Caco-2 (cell line): ENCODE measurements around the gene ATXN1. TPM values are rescaled to one million over a fixed set of nuclear protein-coding genes. Genes with fewer than 3 reads are reported as not detected.
"Not testable (repeated sequence)": the region's sequence is repeated elsewhere in the genome, so short reads cannot be mapped to it uniquely, and the experiment has no call there.

Source experiments
- BruUV-seq: library from RNA; stranded (reverse); fragments of 400-500 nt; replicated peaks from 2 replicates; lab custom pipeline; 2021; lab: Mats Ljungman, UMichigan
- CTCF ChIA-PET: fragments of 300-600 bp; sonication (Branson Sonifier 250); formaldehyde crosslinking; loops from one replicate; lab custom pipeline; 2022; ENCODE audit warnings: antibody characterized with exemption; lab: Charles Lee
- POLR2A ChIA-PET: fragments of 300-600 bp; sonication (Branson Sonifier 250); formaldehyde crosslinking; loops from one replicate; lab custom pipeline; 2022; ENCODE audit warnings: antibody characterized with exemption; lab: Charles Lee
- DNase-seq, 2 experiments: peaks; one replicate each; pipeline versions ENCODE4 v3.0.0 to v3.0.0-alpha.2; 2020 to 2022
- H3K27me3 ChIP-seq: replicated peaks from 2 replicates; pipeline ENCODE4 v1.6.0; 2011; ENCODE audit warnings: low read length; ENCODE audit not compliant: control insufficient read depth, insufficient read depth
- H3K36me3 ChIP-seq: 2 replicates; pipeline ENCODE4 v1.5.1; 2011; ENCODE audit warnings: low read length; ENCODE audit not compliant: control insufficient read depth, insufficient read depth
- H3K4me1 ChIP-seq: fragments of 250-450 bp; sonication (Bioruptor Pico); 2 replicates; pipeline ENCODE4 v1.5.1; 2020; ENCODE audit warnings: mild to moderate bottlenecking
- H3K4me3 ChIP-seq: 2 replicates; pipeline ENCODE4 v1.5.1; 2011; ENCODE audit warnings: low read depth, mild to moderate bottlenecking, control low read depth, low read length
- H3K9me3 ChIP-seq: fragments of 250-450 bp; sonication (Bioruptor Pico); 2 replicates; pipeline ENCODE4 v1.5.1; 2020; ENCODE audit warnings: mild to moderate bottlenecking, moderate library complexity
- H3K27ac Mint-ChIP-seq: one replicate; pipeline ENCODE4 v1.8.0; 2022; ENCODE audit warnings: mixed read lengths; ENCODE audit not compliant: unreplicated experiment
- H3K27me3 Mint-ChIP-seq: one replicate; pipeline ENCODE4 v1.8.0; 2022; ENCODE audit warnings: mixed read lengths; ENCODE audit not compliant: insufficient read depth, unreplicated experiment
- H3K36me3 Mint-ChIP-seq: one replicate; pipeline ENCODE4 v1.8.0; 2022; ENCODE audit warnings: mild to moderate bottlenecking, mixed read lengths; ENCODE audit not compliant: insufficient read depth, unreplicated experiment
- H3K4me1 Mint-ChIP-seq: one replicate; pipeline ENCODE4 v1.8.0; 2022; ENCODE audit warnings: low read depth, mixed read lengths; ENCODE audit not compliant: unreplicated experiment
- H3K4me3 Mint-ChIP-seq: one replicate; pipeline ENCODE4 v1.8.0; 2022; ENCODE audit warnings: mild to moderate bottlenecking, moderate library complexity, mixed read lengths; ENCODE audit not compliant: unreplicated experiment
- H3K9me3 Mint-ChIP-seq: one replicate; pipeline ENCODE4 v1.8.0; 2022; ENCODE audit warnings: mixed read lengths; ENCODE audit not compliant: unreplicated experiment
- intact Hi-C: fragments of 100-400 bp; cut with micrococcal nuclease; formaldehyde crosslinking; loops from one replicate; pipeline ENCODE4 v1.10.0; 2022; ENCODE audit not compliant: unreplicated experiment
- total RNA-seq: library from RNA; stranded (reverse); gene quantifications from 2 replicates; pipeline ENCODE4 v1.2.3, GENCODE V29; 2022
- TF ChIP-seq, protein P1 (sequence below), 2 experiments: fragments of 200-600 bp in 1 of 2; IDR thresholded peaks; 1 replicate in 1 of 2; 2 replicates in 1 of 2; pipeline versions ENCODE4 v1.5.1 to v1.8.0; 2011 to 2022; ENCODE audit warnings: antibody characterized with exemption in 1 of 2, control low read depth in 1 of 2, inconsistent platforms in 1 of 2, low read depth in 1 of 2, low read length in 1 of 2, mild to moderate bottlenecking in 1 of 2, moderate library complexity in 1 of 2; ENCODE audit not compliant: insufficient read depth in 1 of 2, severe bottlenecking in 1 of 2, unreplicated experiment in 1 of 2

Gene ATXN1
- total RNA-seq, 1 experiment from 2014 or later, result 14.2 TPM

- Mint-ChIP-seq H3K27me3 (no peaks in the 10 kb centered on the region), H3K9me3 (peaks cover 11% of the 10 kb centered on the region), H3K4me1 (no peaks in the 10 kb centered on the region), H3K4me3 (no peak overlapping the region), H3K27ac (no peak overlapping the region), H3K36me3 (no peaks in the 10 kb centered on the region)
- H3K4me3 ChIP-seq, result no peak overlapping the region
- ChIA-PET CTCF (no interaction called here), POLR2A (no interaction called here)
- H3K9me3 ChIP-seq, result no peaks in the 10 kb centered on the region
- TF ChIP-seq, protein P1, sequence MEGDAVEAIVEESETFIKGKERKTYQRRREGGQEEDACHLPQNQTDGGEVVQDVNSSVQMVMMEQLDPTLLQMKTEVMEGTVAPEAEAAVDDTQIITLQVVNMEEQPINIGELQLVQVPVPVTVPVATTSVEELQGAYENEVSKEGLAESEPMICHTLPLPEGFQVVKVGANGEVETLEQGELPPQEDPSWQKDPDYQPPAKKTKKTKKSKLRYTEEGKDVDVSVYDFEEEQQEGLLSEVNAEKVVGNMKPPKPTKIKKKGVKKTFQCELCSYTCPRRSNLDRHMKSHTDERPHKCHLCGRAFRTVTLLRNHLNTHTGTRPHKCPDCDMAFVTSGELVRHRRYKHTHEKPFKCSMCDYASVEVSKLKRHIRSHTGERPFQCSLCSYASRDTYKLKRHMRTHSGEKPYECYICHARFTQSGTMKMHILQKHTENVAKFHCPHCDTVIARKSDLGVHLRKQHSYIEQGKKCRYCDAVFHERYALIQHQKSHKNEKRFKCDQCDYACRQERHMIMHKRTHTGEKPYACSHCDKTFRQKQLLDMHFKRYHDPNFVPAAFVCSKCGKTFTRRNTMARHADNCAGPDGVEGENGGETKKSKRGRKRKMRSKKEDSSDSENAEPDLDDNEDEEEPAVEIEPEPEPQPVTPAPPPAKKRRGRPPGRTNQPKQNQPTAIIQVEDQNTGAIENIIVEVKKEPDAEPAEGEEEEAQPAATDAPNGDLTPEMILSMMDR (IDR thresholded peaks at IDR 0.05; ENCODE audit: insufficient read depth in 1 of 2, low read depth in 1 of 2, low read length in 1 of 2, severe bottlenecking in 1 of 2, unreplicated experiment in 1 of 2), result no peak
- intact Hi-C loops, result no loop called here
- H3K4me1 ChIP-seq, result no peaks in the 10 kb centered on the region
- no peak for DNase-seq
- no peaks in the 10 kb centered on the region for H3K27me3 ChIP-seq
- no peaks in the 10 kb centered on the region for H3K36me3 ChIP-seq
- no TSS peak for BruUV-seq
These were observed 297.2 kb downstream of the ATXN1 start for GRCh38 chr6:16464045-16464444.

- POLR2A ChIA-PET, H3K27me3 ChIP-seq, H3K36me3 Mint-ChIP-seq, H3K4me1 Mint-ChIP-seq, H3K4me3 ChIP-seq, BruUV-seq, DNase-seq, H3K4me1 ChIP-seq, H3K4me3 Mint-ChIP-seq, H3K27ac Mint-ChIP-seq, CTCF ChIA-PET, H3K27me3 Mint-ChIP-seq, H3K36me3 ChIP-seq, H3K9me3 ChIP-seq, intact Hi-C loops: not testable (repeated sequence)
- H3K9me3 Mint-ChIP-seq, result peaks cover 11% of the 10 kb centered on the region
These were observed 298.0 kb downstream of the ATXN1 start for GRCh38 chr6:16463246-16463645.

DNA sequence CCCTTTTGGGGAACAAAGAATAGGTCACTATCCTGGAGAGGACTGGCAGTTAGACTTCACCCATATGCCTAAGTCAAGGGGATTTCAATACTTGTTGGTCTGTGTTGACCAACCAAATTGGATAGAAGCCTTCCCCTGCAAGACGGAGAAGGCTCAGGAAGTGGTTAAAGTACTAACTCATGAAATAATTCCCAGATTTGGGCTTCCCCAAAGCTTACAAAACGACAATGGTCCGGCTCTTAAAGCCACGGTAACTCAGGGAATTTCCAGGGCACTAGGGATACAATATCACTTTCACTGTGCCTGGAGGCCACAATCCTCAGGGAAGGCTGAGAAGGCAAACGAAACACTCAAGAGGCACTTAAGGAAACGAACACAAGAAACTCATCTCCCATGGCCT, 299.8 kb downstream of the ATXN1 start:
- H3K4me3 Mint-ChIP-seq, result no peak overlapping the region
- CTCF ChIA-PET, result no interaction called here
- H3K36me3 Mint-ChIP-seq, result no peaks in the 10 kb centered on the region
- intact Hi-C loops, result no loop called here
- BruUV-seq, result no TSS peak
- no peaks in the 10 kb centered on the region for H3K27me3 Mint-ChIP-seq
- no peaks in the 10 kb centered on the region for H3K9me3 ChIP-seq
- POLR2A ChIA-PET, result no interaction called here
- H3K36me3 ChIP-seq, result no peaks in the 10 kb centered on the region
- no peaks in the 10 kb centered on the region for H3K4me1 ChIP-seq
- H3K27me3 ChIP-seq, result no peaks in the 10 kb centered on the region
- DNase-seq, result no peak
- no peaks in the 10 kb centered on the region for H3K4me1 Mint-ChIP-seq
- no peak overlapping the region for H3K4me3 ChIP-seq
- TF ChIP-seq, protein P1 (IDR thresholded peaks at IDR 0.05; ENCODE audit: insufficient read depth in 1 of 2, low read depth in 1 of 2, low read length in 1 of 2, severe bottlenecking in 1 of 2, unreplicated experiment in 1 of 2), result no peak
- no peak overlapping the region for H3K27ac Mint-ChIP-seq
- H3K9me3 Mint-ChIP-seq, result peaks cover 11% of the 10 kb centered on the region

GRCh38 chr6:16459472-16459871, 301.8 kb downstream of the ATXN1 start:
- BruUV-seq, DNase-seq, H3K36me3 ChIP-seq, H3K4me3 Mint-ChIP-seq, H3K4me1 Mint-ChIP-seq, H3K36me3 Mint-ChIP-seq, H3K27me3 Mint-ChIP-seq, H3K27me3 ChIP-seq, intact Hi-C loops, CTCF ChIA-PET, POLR2A ChIA-PET, H3K4me3 ChIP-seq, H3K9me3 ChIP-seq, H3K27ac Mint-ChIP-seq, H3K4me1 ChIP-seq: not testable (repeated sequence)
- H3K9me3 Mint-ChIP-seq, result peaks cover 11% of the 10 kb centered on the region
